Lower leg skin (tissue), 4 donors: ENCODE measurements around the gene FAIM2. TPM values are rescaled to one million over a fixed set of nuclear protein-coding genes. Genes with fewer than 3 reads are reported as not detected.

Source experiments
- DNase-seq, 2 donors: peaks; one replicate each; pipeline ENCODE4 v3.0.0-alpha.2; 2019; ENCODE audit warnings: low spot score in 2 of 2
- H3K4me3 ChIP-seq: fragments of 200-600 bp; sonication (generic); 2 replicates; pipeline ENCODE4 v1.5.1; 2017; ENCODE audit warnings: mild to moderate bottlenecking, low read depth; ENCODE audit not compliant: poor library complexity, severe bottlenecking
- CTCF ChIP-seq, 3 donors: fragments of 450-650 bp; IDR thresholded peaks; one replicate each; pipeline ENCODE4 v1.5.1; 2016; ENCODE audit warnings: antibody characterized with exemption in 3 of 3, mild to moderate bottlenecking in 3 of 3, moderate library complexity in 2 of 3
- POLR2A ChIP-seq, 2 donors: fragments of 450-650 bp; IDR thresholded peaks; one replicate each; pipeline ENCODE4 v1.6.1; 2016 to 2017; ENCODE audit warnings: antibody characterized with exemption in 2 of 2, mild to moderate bottlenecking in 1 of 2, moderate library complexity in 1 of 2
- WGBS, 2 donors: methylation state at CpG; one replicate each; pipeline ENCODE4 v1.1.5; 2018; 5-methylcytosine and 5-hydroxymethylcytosine counted together
- intact Hi-C: fragments of 100-400 bp; cut with DNase I; formaldehyde crosslinking; loops from one replicate; pipeline ENCODE4 v1.15.0; 2023; ENCODE audit warnings: low total_unique reads
- total RNA-seq, 4 donors: library from RNA; depleted of rRNA; stranded (reverse); fragments of >200 nt; gene quantifications; one replicate each; pipeline ENCODE4 v1.1.0, GENCODE V29; 2016

Gene FAIM2
- total RNA-seq, 4 donors from 2014 or later = 0.08 to 0.91 (median 0.17) TPM; not detected in 1

- intact Hi-C loops = no loop called here
- TF ChIP-seq POLR2A (IDR thresholded peaks at IDR 0.05) (no peak), CTCF (IDR thresholded peaks at IDR 0.05) (no peak)
- DNase-seq = no peak
- no peak overlapping the region for H3K4me3 ChIP-seq
- 78 to 82% methylated on average over 9 of the region's 9 CpGs for WGBS, 2 donors
Observed at GRCh38 chr12:49887091-49887490, 16.6 kb downstream of the FAIM2 start.

GRCh38 chr12:49885663-49886461, 17.8 kb downstream of the FAIM2 start:
- WGBS, 2 donors = 66 to 80% methylated on average over 16 of the region's 16 CpGs
- TF ChIP-seq POLR2A (IDR thresholded peaks at IDR 0.05) (no peak), CTCF (IDR thresholded peaks at IDR 0.05) (no peak)
- intact Hi-C loops = no loop called here
- DNase-seq = no peak
- H3K4me3 ChIP-seq = no peak overlapping the region

- no peak overlapping the region for H3K4me3 ChIP-seq
- TF ChIP-seq CTCF (IDR thresholded peaks at IDR 0.05) = no peak
- TF ChIP-seq POLR2A (IDR thresholded peaks at IDR 0.05) = no peak
- intact Hi-C loops = no loop called here
- DNase-seq = no peak
- 70 to 74% methylated on average over 6 of the region's 6 CpGs for WGBS, 2 donors
Observed at GRCh38 chr12:49885118-49885517, 18.6 kb downstream of the FAIM2 start.

GRCh38 chr12:49882851-49883464, 20.7 kb downstream of the FAIM2 start:
- intact Hi-C loops = no loop called here
- DNase-seq = no peak
- no peak for TF ChIP-seq POLR2A (IDR thresholded peaks at IDR 0.05)
- no peak for TF ChIP-seq CTCF (IDR thresholded peaks at IDR 0.05)
- H3K4me3 ChIP-seq = no peak overlapping the region
- WGBS, 2 donors = 80 to 91% methylated on average over 9 of the region's 9 CpGs

- intact Hi-C loops = no loop called here
- H3K4me3 ChIP-seq = no peak overlapping the region
- DNase-seq = no peak
- 79 to 82% methylated on average over 8 of the region's 8 CpGs for WGBS, 2 donors
- no peak for TF ChIP-seq CTCF (IDR thresholded peaks at IDR 0.05)
- TF ChIP-seq POLR2A (IDR thresholded peaks at IDR 0.05) = no peak
Observed at GRCh38 chr12:49882248-49882850, 21.4 kb downstream of the FAIM2 start.
